Memory B cell (primary cell): Measurements from ENCODE around the gene GALNT9.
A peak's percentile ranks its signal among the peaks of the same experiment; 100 is the strongest.

Experiments used
- ATAC-seq: fragments of 150-1000 bp; cut with Tn5 transposase; 2 replicates; pipeline ENCODE4 v1.10.0; 2021; ENCODE audit warnings: low read depth, mild to moderate bottlenecking, moderate library complexity
- DNase-seq, 2 donors: peaks; one replicate each; pipeline ENCODE4 v3.0.0; 2022; ENCODE audit warnings: low spot score in 2 of 2
- H3K27ac Mint-ChIP-seq: one replicate; pipeline ENCODE4 v1.8.0; 2022; ENCODE audit warnings: mild to moderate bottlenecking, moderate library complexity, mixed read lengths
- H3K27me3 Mint-ChIP-seq: one replicate; pipeline ENCODE4 v1.8.0; 2022; ENCODE audit warnings: mixed read lengths
- H3K36me3 Mint-ChIP-seq: one replicate; pipeline ENCODE4 v1.8.0; 2022; ENCODE audit warnings: mild to moderate bottlenecking, mixed read lengths
- H3K4me1 Mint-ChIP-seq: one replicate; pipeline ENCODE4 v1.8.0; 2022; ENCODE audit warnings: mixed read lengths
- H3K4me3 Mint-ChIP-seq: one replicate; pipeline ENCODE4 v1.8.0; 2022; ENCODE audit warnings: mild to moderate bottlenecking, moderate library complexity, mixed read lengths
- H3K9me3 Mint-ChIP-seq: one replicate; pipeline ENCODE4 v1.8.0; 2022; ENCODE audit warnings: mixed read lengths

The GALNT9 gene

DNA sequence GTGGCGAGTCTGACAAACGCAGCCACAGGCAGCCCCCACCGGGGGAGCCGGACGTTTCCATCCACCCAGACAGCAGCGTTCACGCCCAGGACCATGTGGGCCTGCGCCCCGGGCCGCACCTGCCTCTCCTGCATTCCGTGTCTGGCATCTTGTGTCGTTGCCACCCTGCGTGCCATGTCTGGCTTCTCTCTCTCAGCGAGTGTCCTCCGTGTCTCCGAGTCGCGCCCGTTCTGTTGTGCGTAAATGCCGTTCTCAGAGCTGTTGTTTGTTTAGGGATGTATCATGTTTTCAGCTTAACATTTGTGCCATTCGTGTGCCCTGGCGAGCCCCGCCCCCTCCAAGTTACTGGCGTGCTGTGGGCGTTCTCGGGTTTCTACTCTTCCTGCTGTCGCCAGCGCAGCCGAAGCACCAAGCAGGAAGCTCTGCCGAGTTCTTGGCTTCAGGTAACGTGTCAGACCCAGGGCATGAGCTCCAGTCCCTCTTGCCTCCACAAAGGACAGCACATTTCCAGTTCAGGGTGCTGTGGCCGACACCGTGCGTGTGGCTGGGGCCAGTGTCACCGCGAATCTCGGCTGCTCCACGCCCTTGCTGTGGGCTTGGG is 150.5 kb downstream of the GALNT9 start:
- peaks cover 22% of the 10 kb centered on the region for H3K27me3 Mint-ChIP-seq
- H3K27ac Mint-ChIP-seq: no peak overlapping the region
- peaks cover 5% of the 10 kb centered on the region for H3K4me1 Mint-ChIP-seq
- DNase-seq: no peak
- peaks cover 1% of the 10 kb centered on the region for H3K9me3 Mint-ChIP-seq
- no peak for ATAC-seq
- H3K36me3 Mint-ChIP-seq: no peaks in the 10 kb centered on the region
- H3K4me3 Mint-ChIP-seq: no peak overlapping the region

DNA sequence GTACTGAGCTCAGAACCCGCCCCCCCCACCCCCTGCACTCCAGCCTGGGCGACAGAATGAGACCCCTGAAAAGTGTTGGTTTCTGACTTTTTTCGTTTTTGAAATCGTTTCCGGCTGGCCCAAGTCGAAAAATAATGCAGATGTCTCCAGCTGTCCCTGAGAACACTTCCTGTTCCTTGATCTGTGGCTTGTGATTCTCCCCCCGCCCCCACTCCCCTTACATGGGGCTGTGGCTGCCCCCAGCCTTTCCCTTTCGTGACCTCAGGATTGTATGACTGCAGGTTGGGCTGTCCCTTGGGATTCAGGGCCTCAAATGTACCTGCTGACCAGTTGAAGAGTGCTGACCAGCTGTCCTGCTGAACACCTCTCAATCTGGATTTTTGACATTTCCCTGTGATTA is 151.1 kb downstream of the GALNT9 start:
- no peak overlapping the region for H3K27ac Mint-ChIP-seq

DNA sequence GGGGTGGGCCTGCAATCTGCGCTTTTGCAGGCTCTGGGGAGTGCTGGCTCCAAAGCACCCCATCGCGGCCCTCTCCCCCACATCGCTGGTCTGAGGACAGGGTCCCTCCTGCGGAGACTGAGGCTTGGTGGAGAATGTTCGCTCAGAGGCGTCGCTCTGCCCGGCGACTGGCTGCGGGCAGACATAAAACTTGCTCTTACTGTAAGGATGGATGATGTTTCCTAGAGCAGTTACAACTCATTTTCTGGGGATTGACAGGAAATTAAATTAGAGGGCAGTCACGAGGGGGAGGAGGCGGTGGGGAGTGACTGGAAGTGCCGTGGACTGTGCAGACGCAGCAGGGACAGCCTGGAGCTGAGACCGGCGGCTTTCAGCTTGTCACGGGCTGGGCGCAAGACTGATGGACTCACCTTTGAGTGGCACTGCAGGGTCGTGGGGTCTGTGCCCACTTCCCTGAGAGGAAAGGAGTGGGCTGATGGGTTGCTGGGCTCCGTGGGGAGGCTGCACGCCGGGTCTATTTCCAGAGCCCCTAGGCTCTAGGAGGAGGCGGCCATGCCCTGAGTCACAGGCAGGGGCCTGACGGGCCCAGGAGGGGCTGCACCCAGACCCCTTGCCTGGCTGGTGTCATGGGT is 152.4 kb downstream of the GALNT9 start:
- Mint-ChIP-seq H3K36me3 (no peaks in the 10 kb centered on the region), H3K27me3 (peaks cover 32% of the 10 kb centered on the region), H3K9me3 (peaks cover 1% of the 10 kb centered on the region), H3K4me3 (no peak overlapping the region), H3K4me1 (peaks cover 11% of the 10 kb centered on the region), H3K27ac (no peak overlapping the region)
- ATAC-seq (no peak), DNase-seq (no peak)

More for the DNA sequence above, 151.1 kb downstream of the GALNT9 start:
- peaks cover 22% of the 10 kb centered on the region for H3K27me3 Mint-ChIP-seq
- DNase-seq (no peak), ATAC-seq (no peak)
- no peak overlapping the region for H3K4me3 Mint-ChIP-seq
- H3K36me3 Mint-ChIP-seq: no peaks in the 10 kb centered on the region
- peaks cover 1% of the 10 kb centered on the region for H3K9me3 Mint-ChIP-seq
- peaks cover 6% of the 10 kb centered on the region for H3K4me1 Mint-ChIP-seq

DNA sequence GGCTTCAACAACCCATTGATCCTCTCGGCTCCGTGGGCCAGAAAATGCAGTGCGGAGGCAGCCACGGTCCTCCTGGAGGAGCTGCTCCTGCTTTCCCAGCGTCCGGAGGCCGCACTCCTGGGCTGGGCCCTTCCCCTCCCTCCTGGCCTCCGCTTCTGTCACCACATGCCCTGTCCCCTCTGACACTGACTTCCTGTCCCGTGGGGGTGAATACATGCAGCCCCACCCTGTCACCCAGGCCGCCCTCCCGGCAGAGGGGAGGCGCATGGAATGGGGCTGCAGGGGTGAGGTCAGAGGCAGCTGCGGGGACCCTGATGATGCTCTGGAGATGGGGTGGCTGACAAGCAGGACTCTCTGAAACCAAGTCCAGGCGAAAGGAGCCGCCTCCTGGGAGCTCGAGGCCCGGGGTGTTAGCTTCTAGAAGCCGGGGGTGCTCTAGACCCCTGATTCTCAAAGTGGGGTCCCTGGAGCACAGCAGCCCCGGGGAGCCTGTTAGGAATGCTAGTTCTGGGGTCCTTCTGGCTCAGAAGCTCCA is 152.9 kb downstream of the GALNT9 start:
- peaks cover 11% of the 10 kb centered on the region for H3K4me1 Mint-ChIP-seq
- H3K9me3 Mint-ChIP-seq: no peaks in the 10 kb centered on the region
- no peaks in the 10 kb centered on the region for H3K36me3 Mint-ChIP-seq
- no peak overlapping the region for H3K27ac Mint-ChIP-seq
- no peak overlapping the region for H3K4me3 Mint-ChIP-seq
- DNase-seq (no peak), ATAC-seq (no peak)
- peaks cover 30% of the 10 kb centered on the region for H3K27me3 Mint-ChIP-seq

DNA sequence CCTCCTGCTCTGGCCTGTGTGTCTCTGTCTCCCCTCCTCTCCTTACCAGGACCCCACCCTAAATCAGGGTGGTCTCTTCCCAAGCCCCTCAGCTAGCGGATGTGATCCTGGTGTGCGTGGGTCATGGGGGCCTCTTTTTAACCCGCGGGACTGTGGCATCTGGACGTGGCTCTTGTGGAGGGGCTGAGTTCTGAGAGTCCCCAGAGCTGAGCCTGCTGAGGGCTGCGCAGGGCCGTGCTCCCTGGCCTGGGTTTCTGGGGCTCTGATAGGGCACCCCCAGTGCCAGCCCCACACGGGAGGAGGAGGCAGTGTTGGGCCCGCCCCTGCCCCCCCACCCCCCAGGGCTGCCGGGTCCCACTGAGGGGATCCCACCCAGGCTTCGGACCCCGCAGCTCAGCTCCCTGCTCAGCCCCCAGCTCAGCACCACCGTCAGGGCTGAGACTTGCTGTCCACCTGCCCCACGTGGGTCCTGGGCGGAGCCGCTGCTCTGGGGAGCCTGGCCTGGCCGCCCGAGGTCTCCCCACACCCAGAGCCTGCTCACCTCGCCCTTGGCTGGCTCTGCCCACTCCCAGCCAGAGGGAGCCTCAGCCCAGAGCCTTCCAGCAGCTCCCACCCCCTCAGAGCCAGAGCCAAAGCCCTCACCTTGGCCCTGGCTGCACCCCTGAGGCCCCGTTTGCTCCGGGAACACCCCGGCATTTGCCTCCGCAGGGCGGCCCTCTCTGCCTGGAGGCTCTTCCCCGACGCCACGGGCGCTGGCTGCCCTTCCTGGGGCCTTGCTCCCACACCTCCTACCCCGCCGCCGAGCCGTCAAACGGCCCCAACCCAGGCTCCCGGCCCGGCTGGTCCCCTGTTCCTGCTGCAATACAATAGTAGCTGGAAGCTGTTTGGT is 153.6 kb downstream of the GALNT9 start:
- H3K36me3 Mint-ChIP-seq: no peaks in the 10 kb centered on the region
- DNase-seq (no peak), ATAC-seq (no peak)
- no peak overlapping the region for H3K4me3 Mint-ChIP-seq
- H3K9me3 Mint-ChIP-seq: no peaks in the 10 kb centered on the region
- no peak overlapping the region for H3K27ac Mint-ChIP-seq
- peaks cover 27% of the 10 kb centered on the region for H3K27me3 Mint-ChIP-seq
- peaks cover 6% of the 10 kb centered on the region for H3K4me1 Mint-ChIP-seq

DNA sequence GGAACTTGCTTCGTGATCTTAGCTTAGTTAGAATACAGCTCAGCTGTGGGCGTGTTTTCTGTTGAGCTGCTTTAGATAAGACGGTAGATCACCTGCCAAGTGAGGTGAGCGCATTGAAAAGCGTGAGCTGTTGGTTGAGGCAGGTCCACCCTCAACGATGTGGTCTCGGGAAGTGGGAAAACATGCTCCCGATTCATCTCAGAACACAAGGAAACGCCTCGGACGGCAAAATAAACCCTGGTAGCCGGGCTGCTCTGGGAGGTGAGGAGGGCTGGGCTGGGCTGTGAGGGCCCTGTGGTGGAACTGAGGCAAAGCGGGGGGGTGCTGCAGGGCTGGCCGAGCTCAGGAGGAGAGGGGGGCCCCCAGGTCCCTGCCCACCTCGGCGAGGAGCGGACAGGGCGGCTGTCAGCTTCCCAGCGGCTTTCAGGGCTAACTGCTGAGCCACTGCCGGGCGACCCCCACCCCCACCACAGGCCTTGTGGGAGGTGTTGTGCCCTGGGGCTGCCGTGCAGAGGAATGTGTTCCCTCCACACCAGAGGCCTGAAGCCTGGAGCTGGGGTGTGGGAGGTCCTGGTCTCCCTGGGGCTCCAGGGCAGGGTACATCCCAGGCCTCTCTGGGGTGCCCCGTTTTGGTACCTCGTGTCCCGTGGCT is 154.4 kb downstream of the GALNT9 start:
- no peaks in the 10 kb centered on the region for H3K36me3 Mint-ChIP-seq
- no peak overlapping the region for H3K27ac Mint-ChIP-seq
- peaks cover 6% of the 10 kb centered on the region for H3K4me1 Mint-ChIP-seq
- no peak for ATAC-seq
- no peaks in the 10 kb centered on the region for H3K9me3 Mint-ChIP-seq
- DNase-seq: no peak
- H3K4me3 Mint-ChIP-seq: no peak overlapping the region
- peaks cover 24% of the 10 kb centered on the region for H3K27me3 Mint-ChIP-seq

DNA sequence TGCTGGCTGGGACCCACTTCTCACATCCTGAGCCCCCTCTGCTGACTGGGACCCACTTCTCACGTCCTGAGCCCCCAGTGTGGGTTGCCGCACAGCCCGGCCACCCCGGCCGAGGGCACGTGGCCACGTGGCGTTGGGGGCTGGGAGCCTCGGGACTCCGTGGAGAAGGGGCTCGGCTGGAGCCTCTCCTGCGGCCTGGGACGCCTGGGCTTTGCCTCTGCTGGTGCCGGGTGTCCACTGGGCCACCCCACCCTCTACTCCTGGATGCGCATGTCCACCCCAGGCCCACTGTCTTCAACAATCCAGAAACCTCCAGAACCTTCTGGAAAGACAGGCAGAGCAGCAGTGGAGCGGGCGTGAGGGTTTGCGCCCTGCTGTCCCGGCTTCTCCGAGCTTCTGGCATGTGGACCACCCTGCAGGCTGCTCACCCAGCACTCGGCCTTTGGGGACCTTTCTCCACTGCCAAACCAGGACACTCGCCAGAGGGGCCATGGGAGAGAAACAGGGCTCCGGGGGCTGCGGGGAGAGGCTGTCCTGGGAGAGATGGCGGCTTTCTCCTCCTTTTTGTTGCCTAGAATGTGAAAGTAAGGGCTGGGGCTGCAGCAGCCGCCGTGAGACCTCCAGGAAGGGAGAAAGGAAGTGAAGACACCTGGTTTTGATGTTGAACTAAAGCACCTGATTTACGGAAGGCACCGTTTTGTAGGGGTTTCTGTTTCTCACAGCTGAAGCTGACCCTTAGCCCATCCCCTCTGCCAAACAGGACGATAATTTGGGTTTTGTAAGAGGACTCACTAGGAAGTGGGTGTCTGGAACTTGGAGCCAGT is 155.2 kb downstream of the GALNT9 start:
- Mint-ChIP-seq H3K27me3 (peaks cover 19% of the 10 kb centered on the region), H3K9me3 (no peaks in the 10 kb centered on the region), H3K36me3 (no peaks in the 10 kb centered on the region), H3K27ac (no peak overlapping the region), H3K4me3 (no peak overlapping the region), H3K4me1 (peaks cover 6% of the 10 kb centered on the region)
- ATAC-seq: no peak
- DNase-seq: no peak

DNA sequence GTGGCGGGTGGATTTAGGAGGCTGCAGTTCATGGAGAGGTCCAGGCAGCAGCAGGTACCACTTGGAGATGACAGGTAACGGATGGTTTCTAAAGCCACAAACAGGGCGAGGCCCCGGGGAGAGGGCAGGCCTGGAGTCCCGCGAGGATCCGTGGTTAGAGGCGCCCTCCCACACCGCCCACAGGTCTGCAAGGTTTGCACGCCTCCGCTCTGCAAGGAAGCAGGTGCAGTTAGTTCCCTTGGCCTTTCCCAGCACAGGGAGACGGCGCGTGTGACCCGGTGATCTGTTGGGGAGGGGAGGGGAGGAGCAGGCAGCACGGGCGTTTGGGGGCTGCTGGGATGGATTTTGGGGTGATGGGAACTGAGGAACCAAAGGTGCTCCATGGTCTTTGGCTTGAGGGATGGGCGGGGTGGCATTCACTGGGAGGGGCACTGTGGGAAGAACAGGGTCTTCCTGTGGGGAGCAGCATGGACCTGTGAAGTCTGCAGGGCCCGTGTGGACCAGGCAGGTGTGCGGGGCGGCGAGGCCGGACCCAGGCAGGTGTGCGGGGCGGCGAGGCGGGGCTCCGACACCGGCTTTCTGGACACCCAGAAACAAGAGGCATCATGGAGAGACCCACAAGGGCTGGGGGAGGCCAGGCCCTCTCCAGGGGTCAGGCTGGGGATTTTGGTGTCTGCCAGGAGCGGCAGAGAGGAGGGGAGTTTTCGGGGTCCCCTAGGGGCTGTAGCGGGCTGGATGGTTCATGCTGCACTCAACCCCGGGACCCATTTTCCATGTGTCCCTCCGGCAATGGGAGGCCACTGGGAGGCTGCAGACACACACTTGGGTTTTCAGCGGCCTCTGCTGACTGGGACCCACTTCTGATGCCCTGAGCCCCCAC is 156.0 kb downstream of the GALNT9 start:
- ATAC-seq: peak; percentile 66

DNA sequence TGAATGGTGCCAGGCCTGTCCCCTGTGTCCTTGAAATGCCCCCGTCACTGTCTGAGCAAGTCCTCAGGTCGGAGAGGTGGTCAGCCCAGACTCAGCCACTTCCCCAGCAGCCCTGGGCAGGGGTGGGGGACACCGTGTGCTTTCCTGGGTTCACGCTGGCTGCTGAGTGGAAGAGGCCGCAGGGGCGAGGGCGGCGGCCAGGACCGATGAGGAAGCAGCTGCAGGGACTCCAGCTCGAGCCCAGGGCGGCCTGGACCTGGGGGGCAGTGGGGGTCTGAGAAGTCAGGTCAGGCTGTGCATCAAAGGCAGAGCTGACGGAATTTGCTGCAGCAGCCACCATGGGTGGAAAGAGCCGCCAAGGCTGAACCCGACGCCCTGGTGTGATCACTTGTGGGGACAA is 156.8 kb downstream of the GALNT9 start:
- DNase-seq (no peak), ATAC-seq (no peak)
- Mint-ChIP-seq H3K27ac (peak overlapping the region; percentile 62), H3K9me3 (no peaks in the 10 kb centered on the region), H3K36me3 (no peaks in the 10 kb centered on the region), H3K27me3 (peaks cover 13% of the 10 kb centered on the region), H3K4me1 (peaks cover 6% of the 10 kb centered on the region), H3K4me3 (no peak overlapping the region)

More for the DNA sequence above, 156.0 kb downstream of the GALNT9 start:
- Mint-ChIP-seq H3K4me3 (peak overlapping the region; percentile 8), H3K27me3 (peaks cover 15% of the 10 kb centered on the region), H3K9me3 (no peaks in the 10 kb centered on the region), H3K27ac (no peak overlapping the region), H3K4me1 (peaks cover 6% of the 10 kb centered on the region), H3K36me3 (no peaks in the 10 kb centered on the region)
- no peak for DNase-seq

DNA sequence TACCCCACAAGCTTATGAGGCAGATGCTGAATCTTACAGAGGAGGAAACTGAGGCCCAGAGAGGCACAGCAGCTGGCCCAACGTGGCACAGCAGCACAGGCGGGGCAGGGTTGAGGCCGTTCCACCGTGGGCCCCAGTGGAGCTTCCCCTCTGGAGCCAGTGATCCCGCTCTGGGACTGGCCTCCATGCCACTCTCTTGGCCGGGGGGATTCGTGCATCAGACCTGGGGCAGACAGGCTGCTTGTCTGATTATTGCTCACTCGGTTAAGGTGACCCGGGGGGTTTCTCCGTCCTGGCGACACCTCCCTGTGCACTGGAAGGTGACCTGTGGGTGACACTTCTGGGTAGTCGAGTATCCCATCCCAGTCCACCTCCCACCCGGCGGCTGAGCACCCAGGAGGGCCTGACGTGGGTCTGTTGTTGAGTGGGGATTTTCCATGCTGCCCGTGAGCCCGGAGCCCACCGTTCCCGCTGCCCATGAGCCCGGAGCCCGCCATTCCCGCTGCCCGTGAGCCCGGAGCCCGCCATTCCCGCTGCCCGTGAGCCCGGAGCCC is 157.3 kb downstream of the GALNT9 start:
- Mint-ChIP-seq H3K27me3 (peaks cover 14% of the 10 kb centered on the region), H3K9me3 (peaks cover under 1% of the 10 kb centered on the region), H3K4me3 (no peak overlapping the region), H3K4me1 (peaks cover 6% of the 10 kb centered on the region), H3K36me3 (peaks cover under 1% of the 10 kb centered on the region), H3K27ac (peak overlapping the region; percentile 62)
- ATAC-seq (no peak), DNase-seq (no peak)

DNA sequence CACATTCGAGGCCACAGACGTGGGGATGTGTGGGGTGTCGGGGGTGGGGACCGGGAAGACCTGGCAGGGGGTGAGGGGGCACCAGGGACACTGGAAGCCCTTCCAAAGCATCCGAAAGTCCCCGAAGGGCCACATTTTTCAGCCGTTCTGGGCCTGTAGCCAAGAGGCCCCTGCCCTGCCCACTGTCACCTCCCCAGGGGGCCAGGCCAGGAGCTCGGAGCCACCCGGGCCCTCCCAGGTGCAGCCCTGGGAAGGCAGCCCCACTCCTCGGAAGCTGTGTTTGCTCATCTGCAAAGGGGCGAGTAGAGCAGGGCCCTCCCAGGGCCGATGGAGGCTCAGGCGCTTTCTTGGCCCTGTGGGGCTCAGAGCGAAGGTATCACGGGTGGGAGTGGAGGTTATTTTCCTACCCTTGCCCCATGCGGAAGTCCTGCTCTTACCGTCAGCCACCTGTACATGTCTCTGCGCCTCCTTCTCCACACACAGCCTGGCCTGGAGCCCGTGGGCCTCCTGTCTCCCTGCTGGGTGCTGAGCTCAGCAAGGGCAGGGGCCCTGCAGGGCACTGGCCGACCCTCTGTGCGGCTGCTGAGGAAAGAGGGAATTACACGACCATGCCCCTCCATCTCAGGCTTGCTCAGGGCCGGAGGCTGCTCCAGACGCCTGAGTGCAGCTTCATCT is 158.0 kb downstream of the GALNT9 start:
- Mint-ChIP-seq H3K27ac (no peak overlapping the region), H3K4me3 (no peak overlapping the region), H3K36me3 (peaks cover 6% of the 10 kb centered on the region), H3K4me1 (peaks cover 12% of the 10 kb centered on the region), H3K27me3 (peaks cover 20% of the 10 kb centered on the region), H3K9me3 (peaks cover 7% of the 10 kb centered on the region)
- DNase-seq (no peak), ATAC-seq (no peak)
